Glomerular visceral epithelial cell (primary cell): Measurements from ENCODE around the gene CKMT1B.
"Not testable (repeated sequence)": the region's sequence is repeated elsewhere in the genome, so short reads cannot be mapped to it uniquely, and the experiment has no call there.

Source experiments
- DNase-seq: peaks from one replicate; pipeline ENCODE4 v3.0.0-alpha.2; 2016; ENCODE audit errors: extremely low spot score

CKMT1B gene

DNA sequence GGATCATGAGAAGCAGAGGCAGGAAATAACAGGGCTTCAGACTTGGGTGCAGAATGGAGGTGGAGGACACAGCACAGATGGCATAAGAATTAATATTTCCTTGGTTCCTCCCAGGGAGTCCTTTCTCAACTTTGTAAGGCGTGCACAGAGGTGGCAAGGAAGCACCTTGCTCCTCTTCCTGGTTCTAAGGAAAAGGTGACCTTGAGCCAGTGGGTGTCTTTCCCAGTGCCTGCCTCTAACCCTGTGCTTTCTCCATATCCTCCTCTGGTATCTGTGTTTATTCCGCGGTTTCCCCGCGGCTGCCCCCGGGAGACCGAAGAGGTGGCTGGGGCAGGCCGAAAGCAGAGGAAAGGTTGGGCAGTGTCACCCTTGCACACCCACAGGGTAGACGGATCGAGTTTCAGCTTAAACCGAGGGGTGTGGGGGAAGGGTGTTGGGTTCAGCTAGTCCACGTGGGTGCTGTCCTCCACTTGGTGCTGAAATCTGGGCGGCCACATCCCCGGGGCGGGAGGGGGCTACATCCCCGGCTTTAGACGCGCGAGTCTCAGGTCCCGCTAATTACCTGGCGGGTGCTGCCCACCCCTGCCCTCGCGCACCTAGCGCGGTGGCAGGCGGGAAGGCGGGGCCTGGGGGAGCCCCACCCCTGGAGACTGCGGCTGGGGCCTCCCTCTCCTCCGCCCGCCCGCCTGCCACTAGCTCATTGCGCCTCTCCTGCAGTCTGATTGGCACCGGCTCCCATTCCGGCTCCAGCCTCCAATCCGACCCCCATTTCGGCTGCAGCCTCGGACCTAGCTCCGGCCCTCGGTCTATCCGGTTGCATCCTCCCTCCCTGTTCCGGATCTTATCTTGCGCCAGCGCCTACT, at the start of gene CKMT1B:
Gene CKMT1B, plus strand, starts transcription at position 700 of the 863 bp plus-strand sequence. CDS start 192 bp downstream, outside the sequence.
- DNase-seq, result not testable (repeated sequence)

- DNase-seq, result no peak
These were observed 49.6 kb upstream of the CKMT1B start for GRCh38 chr15:43544266-43544665.

DNA sequence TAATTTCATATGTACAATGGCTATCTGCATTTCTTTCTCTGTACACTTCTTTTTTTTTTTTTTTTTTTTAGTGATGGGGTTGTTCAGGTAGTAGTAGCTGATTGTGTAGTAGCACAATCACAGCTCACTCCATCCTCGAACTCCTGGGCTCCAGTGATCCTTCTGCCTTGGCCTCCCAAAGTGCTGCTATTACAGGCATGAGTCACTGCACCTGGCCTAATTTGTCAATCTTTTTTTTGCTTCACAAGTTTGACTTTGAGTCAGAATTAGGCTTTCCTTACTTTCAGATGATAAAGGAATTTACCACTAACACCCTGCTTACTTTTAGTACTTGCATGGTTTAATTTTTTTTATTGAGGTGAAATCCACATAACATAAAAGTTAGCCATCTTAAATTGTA, 48.4 kb upstream of the CKMT1B start:
- no peak for DNase-seq

DNA sequence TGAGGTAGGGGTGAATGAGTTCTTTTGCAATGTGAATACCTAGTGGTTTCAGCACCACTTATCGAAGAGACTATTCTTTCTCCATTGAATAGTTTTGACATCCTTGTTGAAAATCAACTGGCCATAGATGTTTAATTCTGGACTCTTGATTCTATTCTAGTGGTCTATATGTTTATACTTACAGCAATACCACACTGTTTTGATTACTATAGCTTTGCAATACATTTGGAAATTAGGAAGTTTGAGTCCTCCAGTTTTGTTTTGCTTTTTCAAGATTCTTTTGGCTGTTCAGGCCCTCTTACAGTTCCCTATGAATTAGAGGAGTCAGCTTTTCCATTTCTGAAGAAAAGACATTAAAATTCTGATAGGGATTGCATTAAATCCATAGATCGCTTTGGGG, 46.3 kb upstream of the CKMT1B start:
- DNase-seq, result no peak

DNA sequence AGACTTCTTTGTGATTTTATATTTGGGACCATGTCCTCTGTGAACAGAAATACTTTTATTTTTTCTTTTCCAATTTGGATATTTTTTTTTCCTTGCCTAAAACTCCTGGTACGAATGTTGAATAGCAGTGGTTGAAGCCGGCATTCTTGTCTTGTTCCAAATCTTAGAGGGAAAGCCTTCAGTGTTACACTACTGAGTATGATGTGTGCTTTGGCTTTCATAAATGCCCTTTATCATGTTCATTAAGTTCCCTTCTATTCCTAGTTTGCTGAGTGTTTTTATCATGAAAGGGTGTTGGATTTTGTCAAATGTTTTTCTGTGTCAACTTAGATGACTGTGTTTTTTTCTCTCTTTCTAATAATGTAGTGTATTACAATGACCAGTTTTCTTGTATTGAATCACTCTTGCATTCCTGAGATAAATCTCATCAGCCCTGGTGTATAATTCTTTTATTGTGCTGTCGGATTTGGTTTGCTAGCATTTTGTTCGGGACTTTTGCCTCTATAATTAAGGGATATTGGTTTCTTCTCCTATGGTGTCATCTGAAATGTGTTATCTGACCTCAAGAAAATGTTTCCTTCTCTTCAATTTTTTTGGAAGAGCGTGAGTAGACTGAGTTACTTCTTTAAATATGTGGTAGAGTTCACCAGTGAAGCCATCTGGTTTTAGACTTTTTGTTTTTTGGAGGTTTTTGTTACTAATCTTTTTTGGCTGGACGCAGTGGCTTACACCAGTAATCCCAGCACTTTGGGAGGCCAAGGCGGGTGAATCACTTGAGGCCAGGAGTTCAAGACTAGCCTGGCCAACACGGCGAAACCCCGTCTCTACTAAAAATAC, 43.1 kb upstream of the CKMT1B start:
- no peak for DNase-seq

- DNase-seq, result no peak
These were observed 41.6 kb upstream of the CKMT1B start for GRCh38 chr15:43552256-43552655.

DNA sequence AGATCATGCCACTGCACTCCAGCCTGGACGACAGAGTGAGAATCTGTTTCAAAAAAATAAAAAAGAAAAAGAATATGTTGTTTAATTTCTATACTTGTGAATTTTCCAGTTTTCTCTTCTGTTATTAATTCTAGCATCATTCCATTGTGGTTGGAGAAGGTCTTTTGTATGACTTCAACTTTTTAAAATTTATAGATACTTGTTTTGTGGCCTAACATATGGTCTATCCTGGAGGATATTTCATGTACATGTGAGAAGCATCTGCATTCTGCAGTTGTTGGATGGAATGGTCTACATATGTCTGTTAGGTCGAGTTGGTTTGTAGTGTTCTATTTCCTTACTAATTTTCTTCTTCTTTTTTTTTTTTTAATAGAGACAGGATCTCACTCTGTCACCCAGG, 40.8 kb upstream of the CKMT1B start:
- no peak for DNase-seq

GRCh38 chr15:43562753-43563152, 31.1 kb upstream of the CKMT1B start:
- DNase-seq, result not testable (repeated sequence)

- not testable (repeated sequence) for DNase-seq
These were observed 30.0 kb upstream of the CKMT1B start for GRCh38 chr15:43563793-43564192.

DNA sequence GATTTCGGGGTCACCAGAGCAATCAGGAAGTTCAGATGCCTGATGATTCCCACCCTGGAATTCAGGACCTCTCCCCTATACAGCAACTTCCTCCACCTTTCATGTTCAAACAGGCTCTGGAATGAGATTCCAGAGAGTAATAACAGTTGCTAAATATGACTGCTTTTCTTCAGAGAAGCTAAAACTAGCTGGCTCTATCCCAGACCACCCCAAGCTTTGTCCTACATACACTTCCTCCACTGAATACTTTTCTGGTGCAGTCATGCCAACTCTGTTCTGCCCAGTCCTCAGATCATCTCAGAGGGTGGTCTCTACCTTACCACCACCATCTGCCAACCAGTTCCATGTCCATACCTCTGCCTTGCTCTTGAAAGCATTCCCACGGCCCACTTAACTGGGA, 27.2 kb upstream of the CKMT1B start:
- DNase-seq, result not testable (repeated sequence)

GRCh38 chr15:43574607-43575006, 19.2 kb upstream of the CKMT1B start:
- DNase-seq, result not testable (repeated sequence)

DNA sequence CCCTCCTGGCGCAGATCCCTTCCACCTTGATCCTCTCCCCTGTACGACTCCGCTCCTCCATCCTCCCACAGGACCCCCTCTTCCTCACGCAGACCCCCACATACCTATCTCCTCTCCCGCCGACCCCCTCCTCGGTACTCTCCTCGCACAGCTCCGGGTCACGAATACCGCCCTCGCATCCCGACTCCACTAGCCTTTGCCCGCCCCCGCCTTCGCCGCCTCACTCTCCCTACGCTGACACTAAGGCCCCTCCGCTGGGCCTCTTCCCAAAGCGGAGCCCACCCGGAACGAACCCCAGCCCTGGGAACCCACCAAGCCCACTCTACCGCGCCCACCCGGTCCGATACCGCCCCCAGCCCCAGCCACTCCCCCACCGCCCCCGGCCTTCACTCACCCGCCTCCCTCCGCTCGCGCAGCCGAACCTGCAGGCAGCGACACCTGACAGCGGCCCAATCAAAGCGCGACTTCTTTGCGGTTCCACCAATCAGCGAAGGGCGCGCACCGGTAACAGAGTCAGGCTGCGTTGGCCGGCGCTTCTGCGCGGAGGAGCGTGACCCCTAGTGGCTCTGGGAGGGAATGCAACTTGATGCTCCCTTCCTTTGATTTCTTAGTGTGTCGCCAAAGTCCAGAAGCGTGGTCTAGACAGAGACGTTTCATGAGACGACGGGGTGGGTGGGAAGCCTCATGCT, 3.9 kb upstream of the CKMT1B start, which contains the start of gene PPIP5K1:
Gene PPIP5K1, minus strand, starts transcription at position 431 of the 689 bp plus-strand sequence. CDS start 5,704 bp downstream, outside the sequence.
- not testable (repeated sequence) for DNase-seq

GRCh38 chr15:43592841-43593240, 986 bp upstream of the CKMT1B start:
- DNase-seq, result not testable (repeated sequence)

DNA sequence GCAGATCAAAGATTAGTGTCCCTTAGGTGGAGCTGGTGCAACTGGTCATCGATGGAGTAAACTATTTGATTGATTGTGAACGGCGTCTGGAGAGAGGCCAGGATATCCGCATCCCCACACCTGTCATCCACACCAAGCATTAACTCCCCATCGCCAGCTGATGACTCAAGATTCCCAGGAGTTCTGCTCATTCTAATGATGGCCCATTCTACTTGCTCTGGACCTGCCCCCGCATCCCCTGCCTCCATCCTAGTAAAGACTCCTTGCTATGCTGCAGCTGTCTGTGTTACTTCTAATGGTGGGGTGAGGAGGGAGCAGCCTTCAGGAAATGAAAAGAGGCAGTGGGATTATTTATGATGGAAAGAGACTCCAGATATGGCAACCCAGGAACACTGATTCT, 5.3 kb downstream of the CKMT1B start:
- DNase-seq, result not testable (repeated sequence)

DNA sequence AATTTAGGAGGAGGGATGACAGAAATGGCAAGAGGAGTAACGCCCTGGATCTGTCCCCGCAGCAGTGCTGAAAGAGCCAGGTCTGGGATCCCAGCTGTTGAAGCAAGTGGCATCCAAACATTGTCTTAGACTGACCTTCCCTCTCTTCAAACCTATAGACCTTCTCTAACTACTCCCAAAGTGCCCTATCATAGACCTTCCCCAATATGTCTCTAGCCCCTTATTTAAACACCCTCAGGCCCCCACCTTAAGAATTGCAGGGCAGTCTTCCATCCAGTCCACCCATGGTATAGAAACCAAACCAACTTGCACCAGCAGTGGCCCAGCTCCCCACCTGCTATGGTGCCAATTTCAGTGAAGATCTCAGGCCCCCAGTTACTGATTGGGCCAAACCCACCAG, 6.4 kb downstream of the CKMT1B start:
- not testable (repeated sequence) for DNase-seq

DNA sequence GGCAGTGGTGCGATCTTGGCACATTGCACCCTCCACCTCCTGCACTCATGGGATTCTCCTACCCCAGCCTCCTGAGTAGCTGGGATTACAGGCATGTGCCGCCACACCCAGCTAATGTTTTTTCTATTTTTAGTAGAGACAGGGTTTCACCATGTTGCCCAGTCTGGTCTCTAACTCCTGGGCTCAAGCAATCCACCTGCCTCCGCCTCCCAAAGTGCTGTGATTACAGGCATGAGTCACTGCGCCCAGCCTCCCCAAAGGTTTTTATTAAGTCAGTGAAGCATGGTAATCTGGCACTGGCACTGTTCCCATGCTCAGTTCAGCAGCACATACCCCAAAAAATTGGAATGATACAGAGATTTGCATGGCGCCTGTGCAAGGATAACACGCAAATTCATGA, 8.4 kb downstream of the CKMT1B start:
- peak; percentile 78 for DNase-seq

GRCh38 chr15:43617750-43618149, 23.9 kb downstream of the CKMT1B start:
- DNase-seq, result not testable (repeated sequence)

DNA sequence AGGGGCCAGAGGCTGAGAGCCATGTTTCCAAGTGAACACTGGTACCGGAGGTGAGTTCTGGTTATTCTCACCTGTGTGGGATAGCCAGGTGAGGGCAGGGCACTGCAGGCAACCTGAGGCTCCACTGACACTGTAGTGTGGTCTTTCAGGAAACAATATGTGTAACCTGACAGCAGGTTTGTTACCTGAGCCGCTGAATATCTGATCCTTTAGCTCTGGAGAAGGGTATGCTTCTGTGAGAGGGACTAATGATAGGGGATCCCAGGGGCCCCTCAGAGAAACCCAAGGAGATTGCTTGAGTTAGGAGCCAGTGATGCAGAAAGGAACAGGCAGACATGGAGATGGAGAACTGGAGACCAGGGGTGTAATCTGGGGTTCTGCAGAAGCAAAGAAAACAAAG, 24.9 kb downstream of the CKMT1B start, which contains the start of gene STRC:
Gene STRC, minus strand, starts transcription at position 101 of the 400 bp plus-strand sequence. Its CDS starts 78 bp downstream, at position 23.
- DNase-seq, result not testable (repeated sequence)

GRCh38 chr15:43622068-43622799, 28.4 kb downstream of the CKMT1B start:
- DNase-seq, result not testable (repeated sequence)

DNA sequence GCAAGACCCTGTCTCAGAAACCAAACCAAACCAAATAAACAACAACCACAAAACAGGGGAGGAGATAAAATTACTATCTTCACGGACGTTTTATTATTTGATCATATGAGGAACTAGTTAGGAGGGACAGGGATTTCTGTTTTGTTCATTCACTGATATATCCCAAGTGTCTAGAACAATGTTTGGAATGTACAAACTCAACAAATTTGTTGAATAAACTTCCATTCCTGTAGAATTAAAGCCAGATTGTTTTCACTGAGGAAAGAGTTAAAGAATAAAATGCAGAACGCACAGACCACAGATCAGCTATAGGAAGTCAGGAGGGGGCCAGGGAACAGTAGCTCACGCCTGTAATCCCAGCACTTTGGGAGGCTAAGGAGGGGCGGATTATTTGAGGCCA, 31.3 kb downstream of the CKMT1B start:
- DNase-seq, result no peak

GRCh38 chr15:43626937-43627336, 33.1 kb downstream of the CKMT1B start:
- DNase-seq, result not testable (repeated sequence)
